ENCODE measurements around the gene TRMT61B. TPM values are rescaled to one million over a fixed set of nuclear protein-coding genes. Genes with fewer than 3 reads are reported as not detected.

Gene TRMT61B
- 10.9 and 12.8 TPM in 2 replicates for total RNA-seq

GRCh38 chr2:28870146-28870891, at the start of gene TRMT61B:
TRMT61B (minus strand) TSS chr2:28870309; CDS start chr2:28870277, 32 bp downstream.

GRCh38 chr2:28894470-28895188, 24.5 kb upstream of the TRMT61B start, which contains the start of gene WDR43:
WDR43 (plus strand) TSS chr2:28894667; CDS start chr2:28894699, 32 bp downstream.

GRCh38 chr2:28810384-28811285, 59.5 kb downstream of the TRMT61B start, which contains the start of gene SPDYA:
SPDYA (plus strand) TSS chr2:28810834; CDS start chr2:28816015, 5,181 bp downstream.

Other genes with a start within 250 kb of the TRMT61B start
- 160 and 223 TPM in 2 replicates for gene PPP1CB, start 118.5 kb downstream of the TRMT61B start, total RNA-seq
- 0.86 and 1.3 TPM in 2 replicates for gene SPDYA, start 59.5 kb downstream of the TRMT61B start, total RNA-seq
- 37.5 and 64.7 TPM in 2 replicates for gene WDR43, start 24.4 kb upstream of the TRMT61B start, total RNA-seq
- gene TOGARAM2, start 111.0 kb upstream of the TRMT61B start, total RNA-seq: 0.09 and 0.47 TPM in 2 replicates
- not detected in 2 replicates for gene PCARE, start 204.2 kb upstream of the TRMT61B start, total RNA-seq
- 50.0 and 61.0 TPM in 2 replicates for gene CLIP4, start 245.1 kb upstream of the TRMT61B start, total RNA-seq